HepG2 (cell line): Measurements from ENCODE around the gene SNF8. TPM values are rescaled to one million over a fixed set of nuclear protein-coding genes. Genes with fewer than 3 reads are reported as not detected.
A peak's percentile ranks its signal among the peaks of the same experiment; 100 is the strongest.

ENCODE experiments used
- AKAP8 ChIP-seq: sonication (generic); formaldehyde crosslinking; IDR thresholded peaks from 2 replicates; pipeline ENCODE4 v1.5.1; 2020; ENCODE audit warnings: mild to moderate bottlenecking, missing genetic modification reagents
- ARHGAP35 ChIP-seq: sonication (generic); formaldehyde crosslinking; IDR thresholded peaks from 2 replicates; pipeline ENCODE4 v1.9.0; 2022; ENCODE audit warnings: mild to moderate bottlenecking, inconsistent platforms, moderate library complexity, missing genetic modification reagents, borderline replicate concordance
- ELF1 ChIP-seq: sonication (generic); formaldehyde crosslinking; IDR thresholded peaks from 2 replicates; pipeline ENCODE4 v1.4.0; 2020; ENCODE audit warnings: missing genetic modification reagents
- ETV6 ChIP-seq: sonication (generic); formaldehyde crosslinking; conservative IDR thresholded peaks from 2 replicates; pipeline ENCODE4 v1.4.0; 2020; ENCODE audit warnings: missing genetic modification reagents
- GFI1 ChIP-seq: sonication (generic); formaldehyde crosslinking; IDR thresholded peaks from 2 replicates; pipeline ENCODE4 v1.5.0; 2020; ENCODE audit warnings: missing genetic modification reagents, mild to moderate bottlenecking, borderline replicate concordance
- GZF1 ChIP-seq: sonication (generic); formaldehyde crosslinking; IDR thresholded peaks from 2 replicates; pipeline ENCODE4 v1.5.1; 2020; ENCODE audit warnings: mild to moderate bottlenecking, missing genetic modification reagents
- HNF4A ChIP-seq: sonication (generic); formaldehyde crosslinking; IDR thresholded peaks from 2 replicates; pipeline ENCODE4 v1.4.0; 2020; ENCODE audit warnings: missing genetic modification reagents
- JDP2 ChIP-seq: sonication (generic); formaldehyde crosslinking; IDR thresholded peaks from 2 replicates; pipeline ENCODE4 v1.8.1; 2022; ENCODE audit warnings: missing genetic modification reagents, borderline replicate concordance
- KAT7 ChIP-seq: IDR thresholded peaks from 2 replicates; pipeline ENCODE4 v1.6.1; 2018; ENCODE audit warnings: borderline replicate concordance, missing compliant biosample characterization
- KDM6A ChIP-seq: IDR thresholded peaks from 2 replicates; pipeline ENCODE4 v1.6.1; 2016; ENCODE audit warnings: low read depth
- MAFF ChIP-seq: IDR thresholded peaks from 2 replicates; pipeline ENCODE4 v1.6.1; 2011; ENCODE audit warnings: low read depth, low read length, improper control_type of control experiment
- MTA3 ChIP-seq: sonication (generic); formaldehyde crosslinking; IDR thresholded peaks from 2 replicates; pipeline ENCODE4 v1.4.0; 2020; ENCODE audit warnings: missing genetic modification reagents
- NFE2L2 ChIP-seq: fragments of 150-350 bp; IDR thresholded peaks from 2 replicates; pipeline ENCODE4 v1.6.1; 2014; ENCODE audit warnings: low read length
- NFYB ChIP-seq: sonication (generic); formaldehyde crosslinking; IDR thresholded peaks from 2 replicates; pipeline ENCODE4 v1.4.0; 2020; ENCODE audit warnings: missing genetic modification reagents
- SUZ12 ChIP-seq: fragments of 150-350 bp; IDR thresholded peaks from 2 replicates; pipeline ENCODE4 v1.6.1; 2014; ENCODE audit warnings: low read depth, low read length
- TCF7 ChIP-seq: sonication (generic); IDR thresholded peaks from 2 replicates; pipeline ENCODE4 v1.6.1; 2016; ENCODE audit warnings: antibody characterized with exemption, low read depth
- TEAD3 ChIP-seq: optimal IDR thresholded peaks from 2 replicates; pipeline ENCODE3; 2016; ENCODE audit warnings: borderline replicate concordance
- ZBTB21 ChIP-seq: sonication (generic); formaldehyde crosslinking; IDR thresholded peaks from 2 replicates; pipeline ENCODE4 v1.4.0; 2020; ENCODE audit warnings: missing genetic modification reagents
- ZFP36L1 ChIP-seq: sonication (generic); formaldehyde crosslinking; IDR thresholded peaks from 2 replicates; pipeline ENCODE4 v1.8.0; 2022; ENCODE audit warnings: mild to moderate bottlenecking, missing genetic modification reagents, moderate library complexity
- ZMYM4 ChIP-seq: sonication (generic); formaldehyde crosslinking; IDR thresholded peaks from 2 replicates; pipeline ENCODE4 v1.8.1; 2023; ENCODE audit warnings: mild to moderate bottlenecking, missing genetic modification reagents
- ZNF337 ChIP-seq: sonication (generic); formaldehyde crosslinking; IDR thresholded peaks from 2 replicates; pipeline ENCODE4 v1.5.1; 2020; ENCODE audit warnings: missing genetic modification reagents, low read depth, mild to moderate bottlenecking, borderline replicate concordance
- ZNF441 ChIP-seq: sonication (generic); formaldehyde crosslinking; IDR thresholded peaks from 2 replicates; pipeline ENCODE4 v1.7.0; 2021; ENCODE audit warnings: missing genetic modification reagents, borderline replicate concordance
- ZNF614 ChIP-seq: IDR thresholded peaks from 2 replicates; pipeline ENCODE4 v1.6.1; 2018; ENCODE audit warnings: missing biosample characterization, missing genetic modification reagents, inconsistent platforms, borderline replicate concordance
- ZNF644 ChIP-seq: IDR thresholded peaks from 2 replicates; pipeline ENCODE4 v1.6.1; 2016; ENCODE audit warnings: low read depth
- ZNF772 ChIP-seq: sonication (generic); formaldehyde crosslinking; IDR thresholded peaks from 2 replicates; pipeline ENCODE4 v1.5.0; 2020; ENCODE audit warnings: mild to moderate bottlenecking, missing genetic modification reagents
- polyA plus RNA-seq, 8 experiments: library from polyadenylated mRNA; depleted of rRNA in 3 of 8; stranded (reverse) in 7 of 8; unstranded in 1 of 8; fragments of >200 nt; fragmentation: Illumina TruSeq in 4 of 8; extraction: Trizol in 4 of 8; gene quantifications; 2 replicates each; pipeline versions ENCODE4 v1.2.1 to v1.2.3, GENCODE V29; 2011 to 2016; ENCODE audit warnings: low read depth in 4 of 8, missing spikeins in 1 of 8, mixed read lengths in 1 of 8; ENCODE audit not compliant: insufficient read depth in 1 of 8
- total RNA-seq, 5 experiments: library from RNA; depleted of rRNA; stranded (reverse); fragments of >200 nt; fragmentation: Illumina TruSeq; extraction: Trizol; gene quantifications; 2 replicates each; pipeline ENCODE4 v1.2.3, GENCODE V29; 2016; ENCODE audit warnings: low read depth in 1 of 5
- TF ChIP-seq, protein P1 (sequence below): sonication (generic); formaldehyde crosslinking; conservative IDR thresholded peaks from 2 replicates; pipeline ENCODE4 v1.4.0; 2020; ENCODE audit warnings: mild to moderate bottlenecking, missing genetic modification reagents, moderate library complexity
- TF ChIP-seq, protein P2 (sequence below): sonication (generic); formaldehyde crosslinking; IDR thresholded peaks from 2 replicates; pipeline ENCODE4 v1.5.0; 2020; ENCODE audit warnings: missing genetic modification reagents, mild to moderate bottlenecking, borderline replicate concordance
- TF ChIP-seq, protein P3 (sequence below): sonication (generic); formaldehyde crosslinking; IDR thresholded peaks from 2 replicates; pipeline ENCODE4 v1.4.0; 2020; ENCODE audit warnings: mild to moderate bottlenecking, missing genetic modification reagents
- TF ChIP-seq, protein P4 (sequence below): sonication (generic); formaldehyde crosslinking; IDR thresholded peaks from 2 replicates; pipeline ENCODE4 v1.5.0; 2020; ENCODE audit warnings: missing genetic modification reagents, mild to moderate bottlenecking, borderline replicate concordance

The SNF8 gene
- total and polyA plus RNA-seq, 2 of the 13 experiments (the other 11 are each of a cell fraction or from before 2014, with no cell fraction given) = 114 to 153 TPM

DNA sequence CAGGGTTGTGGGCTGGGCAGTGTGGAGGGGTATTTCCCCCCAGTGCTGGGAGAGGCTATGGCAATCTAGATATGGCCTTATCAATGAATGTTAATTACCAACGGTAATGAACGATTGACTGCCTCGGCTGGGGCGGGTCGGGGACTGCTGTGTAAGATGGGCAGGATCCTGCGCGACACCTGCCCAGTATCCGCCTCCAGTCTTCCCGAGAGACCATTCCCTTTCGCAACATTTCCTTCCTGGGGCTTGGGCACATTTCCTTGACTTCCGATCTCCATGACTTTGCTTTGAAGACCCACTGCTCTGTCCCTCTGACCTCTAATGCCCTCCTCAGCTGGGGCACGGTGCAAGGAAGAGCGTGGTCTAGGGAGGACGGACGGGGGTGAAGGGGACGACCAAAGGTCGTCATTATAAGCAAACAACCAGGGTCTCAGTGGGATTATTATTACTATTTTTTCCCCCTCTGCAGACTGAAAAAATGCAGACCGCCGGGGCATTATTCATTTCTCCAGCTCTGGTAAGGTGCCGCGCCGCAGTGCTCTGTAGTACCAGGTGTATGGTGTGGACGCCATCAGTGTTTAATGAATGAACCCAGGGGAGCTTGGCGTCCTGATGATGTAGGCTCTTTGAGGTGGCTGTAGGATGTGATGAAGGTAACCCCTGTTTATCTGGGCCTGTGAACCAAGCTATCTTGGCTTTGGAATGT lies 51.5 kb downstream of the SNF8 start (continued):
- TF ChIP-seq MTA3 = no peak
- no peak for TF ChIP-seq HNF4A (CRISPR knock-in tag)
- no peak for TF ChIP-seq NFYB (CRISPR knock-in tag)
- no peak for TF ChIP-seq TCF7
- TF ChIP-seq KDM6A (CRISPR knock-in tag) = no peak
- no peak for TF ChIP-seq ELF1 (CRISPR knock-in tag)
- 0 out of 2 replicates have a peak, but pooled peaks have one; percentile 8 for TF ChIP-seq ZNF441
- TF ChIP-seq JDP2 = no peak
- no peak for TF ChIP-seq SUZ12
- no peak; the same call in 1 of the 2 replicates for TF ChIP-seq GFI1
- TF ChIP-seq ZNF614 (CRISPR knock-in tag) = no peak
- TF ChIP-seq ZNF644 (CRISPR knock-in tag) = no peak
- TF ChIP-seq, protein P1, sequence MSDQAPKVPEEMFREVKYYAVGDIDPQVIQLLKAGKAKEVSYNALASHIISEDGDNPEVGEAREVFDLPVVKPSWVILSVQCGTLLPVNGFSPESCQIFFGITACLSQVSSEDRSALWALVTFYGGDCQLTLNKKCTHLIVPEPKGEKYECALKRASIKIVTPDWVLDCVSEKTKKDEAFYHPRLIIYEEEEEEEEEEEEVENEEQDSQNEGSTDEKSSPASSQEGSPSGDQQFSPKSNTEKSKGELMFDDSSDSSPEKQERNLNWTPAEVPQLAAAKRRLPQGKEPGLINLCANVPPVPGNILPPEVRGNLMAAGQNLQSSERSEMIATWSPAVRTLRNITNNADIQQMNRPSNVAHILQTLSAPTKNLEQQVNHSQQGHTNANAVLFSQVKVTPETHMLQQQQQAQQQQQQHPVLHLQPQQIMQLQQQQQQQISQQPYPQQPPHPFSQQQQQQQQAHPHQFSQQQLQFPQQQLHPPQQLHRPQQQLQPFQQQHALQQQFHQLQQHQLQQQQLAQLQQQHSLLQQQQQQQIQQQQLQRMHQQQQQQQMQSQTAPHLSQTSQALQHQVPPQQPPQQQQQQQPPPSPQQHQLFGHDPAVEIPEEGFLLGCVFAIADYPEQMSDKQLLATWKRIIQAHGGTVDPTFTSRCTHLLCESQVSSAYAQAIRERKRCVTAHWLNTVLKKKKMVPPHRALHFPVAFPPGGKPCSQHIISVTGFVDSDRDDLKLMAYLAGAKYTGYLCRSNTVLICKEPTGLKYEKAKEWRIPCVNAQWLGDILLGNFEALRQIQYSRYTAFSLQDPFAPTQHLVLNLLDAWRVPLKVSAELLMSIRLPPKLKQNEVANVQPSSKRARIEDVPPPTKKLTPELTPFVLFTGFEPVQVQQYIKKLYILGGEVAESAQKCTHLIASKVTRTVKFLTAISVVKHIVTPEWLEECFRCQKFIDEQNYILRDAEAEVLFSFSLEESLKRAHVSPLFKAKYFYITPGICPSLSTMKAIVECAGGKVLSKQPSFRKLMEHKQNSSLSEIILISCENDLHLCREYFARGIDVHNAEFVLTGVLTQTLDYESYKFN = peak; percentile 9; the same call in 1 of the 2 replicates
- peak; percentile 14; the same call in 1 of the 2 replicates for TF ChIP-seq ETV6 (CRISPR knock-in tag)
- no peak for TF ChIP-seq ARHGAP35 (CRISPR knock-in tag)
- TF ChIP-seq, protein P2, sequence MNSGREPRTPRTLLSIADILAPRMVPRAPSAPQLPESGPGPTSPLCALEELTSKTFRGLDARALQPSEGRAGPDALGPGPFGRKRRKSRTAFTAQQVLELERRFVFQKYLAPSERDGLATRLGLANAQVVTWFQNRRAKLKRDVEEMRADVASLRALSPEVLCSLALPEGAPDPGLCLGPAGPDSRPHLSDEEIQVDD = no peak
- TF ChIP-seq TEAD3 (CRISPR knock-in tag) = no peak
- TF ChIP-seq, protein P3, sequence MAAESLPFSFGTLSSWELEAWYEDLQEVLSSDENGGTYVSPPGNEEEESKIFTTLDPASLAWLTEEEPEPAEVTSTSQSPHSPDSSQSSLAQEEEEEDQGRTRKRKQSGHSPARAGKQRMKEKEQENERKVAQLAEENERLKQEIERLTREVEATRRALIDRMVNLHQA (CRISPR knock-in tag) = no peak
- TF ChIP-seq ZBTB21 (CRISPR knock-in tag) = no peak
- TF ChIP-seq KAT7 (CRISPR knock-in tag) = no peak
- no peak for TF ChIP-seq ZMYM4 (CRISPR knock-in tag)
- TF ChIP-seq, protein P4, sequence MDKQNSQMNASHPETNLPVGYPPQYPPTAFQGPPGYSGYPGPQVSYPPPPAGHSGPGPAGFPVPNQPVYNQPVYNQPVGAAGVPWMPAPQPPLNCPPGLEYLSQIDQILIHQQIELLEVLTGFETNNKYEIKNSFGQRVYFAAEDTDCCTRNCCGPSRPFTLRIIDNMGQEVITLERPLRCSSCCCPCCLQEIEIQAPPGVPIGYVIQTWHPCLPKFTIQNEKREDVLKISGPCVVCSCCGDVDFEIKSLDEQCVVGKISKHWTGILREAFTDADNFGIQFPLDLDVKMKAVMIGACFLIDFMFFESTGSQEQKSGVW (CRISPR knock-in tag) = no peak
- no peak for TF ChIP-seq GZF1 (CRISPR knock-in tag)
- no peak for TF ChIP-seq NFE2L2
- TF ChIP-seq ZNF337 (CRISPR knock-in tag) = no peak
- TF ChIP-seq MAFF = no peak
- TF ChIP-seq ZFP36L1 (CRISPR knock-in tag) = no peak
- no peak for TF ChIP-seq AKAP8
- no peak for TF ChIP-seq ZNF772 (CRISPR knock-in tag)
